Measurements from ENCODE around the gene CD47.
A peak's percentile ranks its signal among the peaks of the same experiment; 100 is the strongest.

Gene CD47

GRCh38 chr3:108091498-108092250 is 843 bp upstream of the CD47 start:
- DNase-seq (ENCODE audit: low spot score) = no peak

GRCh38 chr3:108090049-108090700 is 656 bp downstream of the CD47 start:
- peak; percentile 47 for DNase-seq (ENCODE audit: low spot score)

GRCh38 chr3:108089579-108089978 is 1.3 kb downstream of the CD47 start:
- DNase-seq (ENCODE audit: low spot score) = no peak

- peak; percentile 30 for DNase-seq (ENCODE audit: low spot score)
Observed at GRCh38 chr3:108088697-108089096, 2.1 kb downstream of the CD47 start.

GRCh38 chr3:108088146-108088545 is 2.7 kb downstream of the CD47 start:
- DNase-seq (ENCODE audit: low spot score) = no peak

GRCh38 chr3:108086653-108087052 is 4.2 kb downstream of the CD47 start:
- DNase-seq (ENCODE audit: low spot score) = no peak

- no peak for DNase-seq (ENCODE audit: low spot score)
Observed at GRCh38 chr3:108085810-108086350, 5.0 kb downstream of the CD47 start.

- no peak for DNase-seq (ENCODE audit: low spot score)
Observed at GRCh38 chr3:108085370-108085769, 5.5 kb downstream of the CD47 start.

- DNase-seq (ENCODE audit: low spot score) = no peak
Observed at GRCh38 chr3:108079877-108080276, 11.0 kb downstream of the CD47 start.

- no peak for DNase-seq (ENCODE audit: low spot score)
Observed at GRCh38 chr3:108079043-108079442, 11.8 kb downstream of the CD47 start.

GRCh38 chr3:108076564-108076963 is 14.3 kb downstream of the CD47 start:
- no peak for DNase-seq (ENCODE audit: low spot score)

GRCh38 chr3:108073764-108074431 is 16.9 kb downstream of the CD47 start:
- no peak for DNase-seq (ENCODE audit: low spot score)

- no peak for DNase-seq (ENCODE audit: low spot score)
Observed at GRCh38 chr3:108071368-108071767, 19.5 kb downstream of the CD47 start.

- DNase-seq (ENCODE audit: low spot score) = no peak
Observed at GRCh38 chr3:108070356-108070755, 20.5 kb downstream of the CD47 start.

GRCh38 chr3:108067768-108068167 is 23.1 kb downstream of the CD47 start:
- DNase-seq (ENCODE audit: low spot score) = no peak

GRCh38 chr3:108065096-108065495 is 25.7 kb downstream of the CD47 start:
- DNase-seq (ENCODE audit: low spot score) = no peak

- DNase-seq (ENCODE audit: low spot score) = no peak
Observed at GRCh38 chr3:108064293-108064887, 26.4 kb downstream of the CD47 start.

- peak; percentile 33 for DNase-seq (ENCODE audit: low spot score)
Observed at GRCh38 chr3:108062051-108062450, 28.8 kb downstream of the CD47 start.

- DNase-seq (ENCODE audit: low spot score) = no peak
Observed at GRCh38 chr3:108060331-108060730, 30.5 kb downstream of the CD47 start.

GRCh38 chr3:108055931-108056330 is 34.9 kb downstream of the CD47 start:
- no peak for DNase-seq (ENCODE audit: low spot score)

GRCh38 chr3:108054935-108055334 is 35.9 kb downstream of the CD47 start:
- DNase-seq (ENCODE audit: low spot score) = no peak

GRCh38 chr3:108053483-108053882 is 37.3 kb downstream of the CD47 start:
- no peak for DNase-seq (ENCODE audit: low spot score)
